HCT116 (cell line): ENCODE measurements around the gene TBX15. TPM values are rescaled to one million over a fixed set of nuclear protein-coding genes. Genes with fewer than 3 reads are reported as not detected.

Experiments used
- ATAC-seq: fragments of 200-7000 bp; cut with Tn5 transposase; 2 replicates; pipeline ENCODE4 v1.9.1; 2020; ENCODE audit warnings: mild to moderate bottlenecking, moderate library complexity
- BruUV-seq: library from RNA; stranded (reverse); fragments of 400-500 nt; replicated peaks from 2 replicates; lab custom pipeline; 2021; lab: Mats Ljungman, UMichigan
- CTCF ChIA-PET: fragments of 300-600 bp; sonication (Branson Sonifier 250); formaldehyde crosslinking; loops from one replicate; lab custom pipeline; 2021; ENCODE audit warnings: antibody characterized with exemption; lab: Charles Lee
- POLR2A ChIA-PET: fragments of 300-600, 350-600 bp; sonication (Branson Sonifier 250); formaldehyde crosslinking; loops from one replicate; lab custom pipeline; 2021; ENCODE audit warnings: antibody characterized with exemption; lab: Charles Lee
- RAD21 ChIA-PET, 2 experiments: fragments of 300-600 bp; sonication (Branson Sonifier 250); formaldehyde crosslinking; loops; one replicate each; lab custom pipeline; 2023; ENCODE audit warnings: low total read pairs in 2 of 2; ENCODE audit not compliant: uncharacterized antibody in 2 of 2, unreplicated experiment in 2 of 2, low non-redundant PET in 1 of 2; lab: Charles Lee
- DNase-seq: peaks from one replicate; pipeline ENCODE4 v3.0.0-alpha.2; 2010; ENCODE audit warnings: low read depth, low spot score
- H2AFZ ChIP-seq: fragments of 200-600 bp; shearing (Covaris generic), sonication (generic); 2 replicates; pipeline ENCODE4 v1.6.1; 2017; ENCODE audit warnings: low read depth, mixed run types, mixed read lengths, antibody characterized with exemption, low read length; ENCODE audit not compliant: poor library complexity, severe bottlenecking
- H3K27ac ChIP-seq: 2 replicates; pipeline ENCODE4 v1.5.1; 2012; ENCODE audit warnings: low read depth, low read length
- H3K27me3 ChIP-seq: fragments of 200-600 bp; sonication (generic); 2 replicates; pipeline ENCODE4 v1.6.1; 2016; ENCODE audit warnings: mixed run types, low read length, mixed read lengths; ENCODE audit not compliant: insufficient read depth
- H3K36me3 ChIP-seq, 2 experiments: fragments of 200-500 bp in 1 of 2; fragments of 200-600 bp in 1 of 2; sonication (Bioruptor generic) in 1 of 2; sonication (generic) in 1 of 2; 2 replicates each; pipeline versions ENCODE4 v1.5.1 to v1.6.1; 2014 to 2016; ENCODE audit warnings: low read length in 2 of 2, inconsistent platforms in 1 of 2, mixed read lengths in 1 of 2, mixed run types in 1 of 2; ENCODE audit not compliant: insufficient read depth in 2 of 2, control insufficient read depth in 1 of 2
- H3K4me1 ChIP-seq, 2 experiments: fragments of 200-600 bp in 1 of 2; sonication (generic) in 1 of 2; 2 replicates each; pipeline versions ENCODE4 v1.5.1 to v1.6.1; 2012 to 2017; ENCODE audit warnings: low read length in 2 of 2, inconsistent platforms in 1 of 2, mild to moderate bottlenecking in 1 of 2, mixed read lengths in 1 of 2, mixed run types in 1 of 2, moderate library complexity in 1 of 2; ENCODE audit not compliant: insufficient read depth in 2 of 2, control insufficient read depth in 1 of 2
- H3K4me2 ChIP-seq: fragments of 200-600 bp; sonication (generic); 2 replicates; pipeline ENCODE4 v1.6.1; 2017; ENCODE audit warnings: mixed run types, low read length, mixed read lengths
- H3K4me3 ChIP-seq, 2 experiments: fragments of 200-600 bp in 1 of 2; sonication (generic) in 1 of 2; replicated peaks in 1 of 2; 2 replicates each; pipeline ENCODE4 v1.5.1; 2011 to 2016; ENCODE audit warnings: low read length in 2 of 2, control low read depth in 1 of 2, low read depth in 1 of 2, mild to moderate bottlenecking in 1 of 2, mixed read lengths in 1 of 2, mixed run types in 1 of 2
- H3K79me2 ChIP-seq: fragments of 200-600 bp; sonication (generic); 2 replicates; pipeline ENCODE4 v1.6.1; 2017; ENCODE audit warnings: mild to moderate bottlenecking, mixed run types, low read length, moderate library complexity, mixed read lengths; ENCODE audit not compliant: insufficient read depth
- H3K9ac ChIP-seq: fragments of 200-600 bp; sonication (generic); 2 replicates; pipeline ENCODE4 v1.6.1; 2016; ENCODE audit warnings: low read length, mixed read lengths
- H3K9me2 ChIP-seq: fragments of 200-600 bp; sonication (generic), shearing (Covaris generic); 2 replicates; pipeline ENCODE4 v1.6.1; 2017; ENCODE audit warnings: mixed run types, mild to moderate bottlenecking, moderate library complexity; ENCODE audit not compliant: insufficient read depth
- H3K9me3 ChIP-seq, 2 experiments: fragments of 200-500 bp in 1 of 2; fragments of 200-600 bp in 1 of 2; sonication (Bioruptor generic) in 1 of 2; sonication (generic) in 1 of 2; 2 replicates each; pipeline ENCODE4 v1.6.1; 2014 to 2017; ENCODE audit warnings: low read length in 2 of 2, mixed read lengths in 2 of 2, inconsistent platforms in 1 of 2, low read depth in 1 of 2, mild to moderate bottlenecking in 1 of 2, mixed run types in 1 of 2, moderate library complexity in 1 of 2; ENCODE audit not compliant: control insufficient read depth in 1 of 2, insufficient read depth in 1 of 2
- H4K20me1 ChIP-seq: fragments of 200-600 bp; sonication (generic), shearing (Covaris generic); 2 replicates; pipeline ENCODE4 v1.6.1; 2017; ENCODE audit warnings: mixed run types, mild to moderate bottlenecking, moderate library complexity; ENCODE audit not compliant: insufficient read depth
- CBX3 ChIP-seq: IDR thresholded peaks from 2 replicates; pipeline ENCODE4 v1.6.1; 2012; ENCODE audit warnings: low read depth
- CTCF ChIP-seq, 3 experiments: fragments of 200-600 bp in 1 of 3; sonication (generic) in 1 of 3; IDR thresholded peaks in 2 of 3; conservative IDR thresholded peaks in 1 of 3; 2 replicates each; pipeline ENCODE4 v1.5.1; 2012 to 2017; ENCODE audit warnings: low read depth in 2 of 3, low read length in 2 of 3, antibody characterized with exemption in 1 of 3, borderline replicate concordance in 1 of 3, control low read depth in 1 of 3, mild to moderate bottlenecking in 1 of 3, mixed read lengths in 1 of 3, mixed run types in 1 of 3, moderate library complexity in 1 of 3; ENCODE audit not compliant: insufficient read depth in 1 of 3
- EGR1 ChIP-seq: IDR thresholded peaks from 2 replicates; pipeline ENCODE4 v1.6.1; 2012; ENCODE audit warnings: low read depth
- JUND ChIP-seq: IDR thresholded peaks from 2 replicates; pipeline ENCODE4 v1.6.1; 2012
- POLR2A ChIP-seq: IDR thresholded peaks from 2 replicates; pipeline ENCODE4 v1.7.0; 2011; ENCODE audit warnings: borderline replicate concordance; ENCODE audit not compliant: insufficient read depth, insufficient read length; ENCODE audit errors: extremely low read depth
- POLR2AphosphoS5 ChIP-seq: IDR thresholded peaks from 2 replicates; pipeline ENCODE4 v1.6.1; 2011; ENCODE audit warnings: mild to moderate bottlenecking, low read depth, low read length, moderate library complexity
- SP1 ChIP-seq: IDR thresholded peaks from 2 replicates; pipeline ENCODE4 v1.6.1; 2012; ENCODE audit warnings: low read depth
- SRF ChIP-seq: IDR thresholded peaks from 2 replicates; pipeline ENCODE4 v1.6.1; 2012; ENCODE audit warnings: low read depth
- TCF7L2 ChIP-seq: IDR thresholded peaks from 2 replicates; pipeline ENCODE4 v1.7.0; 2011; ENCODE audit warnings: borderline replicate concordance, inconsistent platforms; ENCODE audit not compliant: insufficient read depth, insufficient read length; ENCODE audit errors: extremely low read depth
- YY1 ChIP-seq: IDR thresholded peaks from 2 replicates; pipeline ENCODE4 v1.6.1; 2011; ENCODE audit warnings: low read length, low read depth, moderate library complexity, mild to moderate bottlenecking; ENCODE audit not compliant: insufficient replicate concordance; ENCODE audit errors: extremely low read depth
- ZBTB33 ChIP-seq: IDR thresholded peaks from 2 replicates; pipeline ENCODE4 v1.6.1; 2011; ENCODE audit warnings: mild to moderate bottlenecking, low read length, moderate library complexity; ENCODE audit not compliant: insufficient replicate concordance; ENCODE audit errors: extremely low read depth
- ZFX ChIP-seq: fragments of 450-650 bp; IDR thresholded peaks from 2 replicates; pipeline ENCODE4 v1.6.1; 2017
- intact Hi-C: fragments of 100-400 bp; cut with micrococcal nuclease; formaldehyde crosslinking; loops from 2 replicates; pipeline ENCODE4 v1.10.0; 2022
- total RNA-seq: library from RNA; stranded (reverse); gene quantifications from one replicate; pipeline ENCODE4 v1.2.1, GENCODE V29; 2021; ENCODE audit not compliant: unreplicated experiment
- TF ChIP-seq, protein P1 (sequence below): IDR thresholded peaks from 2 replicates; pipeline ENCODE4 v1.6.1; 2012; ENCODE audit warnings: low read depth

The TBX15 gene
- total RNA-seq, 1 experiment from 2014 or later: not detected

DNA sequence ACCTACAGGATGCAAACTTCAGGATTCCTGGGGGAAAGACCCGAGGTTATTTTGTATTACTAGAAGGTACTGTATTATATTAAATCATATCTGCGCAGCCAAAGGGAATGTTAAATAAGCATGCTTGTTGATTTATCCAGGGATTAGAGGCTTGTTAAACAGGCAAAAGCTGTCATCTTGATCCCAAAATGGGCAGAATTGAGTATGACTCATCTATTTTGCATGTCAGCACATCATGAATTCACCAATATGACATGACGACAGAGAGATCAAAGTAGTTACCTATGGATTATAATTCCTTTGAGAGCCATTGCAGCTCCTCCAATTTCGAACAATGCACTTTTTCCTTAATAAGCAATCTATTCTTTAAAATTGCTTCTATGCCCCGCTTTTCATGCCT, 66.1 kb downstream of the TBX15 start:
- H3K9me2 ChIP-seq: no peaks in the 10 kb centered on the region
- TF ChIP-seq CTCF (IDR thresholded peaks at IDR 0.05 in 2 of 3, conservative IDR thresholded peaks at IDR 0.05 in 1 of 3; ENCODE audit: borderline replicate concordance in 1 of 3, insufficient read depth in 1 of 3, low read depth in 2 of 3, low read length in 2 of 3): no peak
- no peak for TF ChIP-seq ZBTB33
- TF ChIP-seq POLR2AphosphoS5: no peak
- no peak for TF ChIP-seq SRF
- no peak for TF ChIP-seq TCF7L2
- TF ChIP-seq JUND: no peak
- TF ChIP-seq SP1: no peak
- no peak for TF ChIP-seq YY1
- no peak for TF ChIP-seq CBX3
- no peak for TF ChIP-seq EGR1
- TF ChIP-seq, protein P1, sequence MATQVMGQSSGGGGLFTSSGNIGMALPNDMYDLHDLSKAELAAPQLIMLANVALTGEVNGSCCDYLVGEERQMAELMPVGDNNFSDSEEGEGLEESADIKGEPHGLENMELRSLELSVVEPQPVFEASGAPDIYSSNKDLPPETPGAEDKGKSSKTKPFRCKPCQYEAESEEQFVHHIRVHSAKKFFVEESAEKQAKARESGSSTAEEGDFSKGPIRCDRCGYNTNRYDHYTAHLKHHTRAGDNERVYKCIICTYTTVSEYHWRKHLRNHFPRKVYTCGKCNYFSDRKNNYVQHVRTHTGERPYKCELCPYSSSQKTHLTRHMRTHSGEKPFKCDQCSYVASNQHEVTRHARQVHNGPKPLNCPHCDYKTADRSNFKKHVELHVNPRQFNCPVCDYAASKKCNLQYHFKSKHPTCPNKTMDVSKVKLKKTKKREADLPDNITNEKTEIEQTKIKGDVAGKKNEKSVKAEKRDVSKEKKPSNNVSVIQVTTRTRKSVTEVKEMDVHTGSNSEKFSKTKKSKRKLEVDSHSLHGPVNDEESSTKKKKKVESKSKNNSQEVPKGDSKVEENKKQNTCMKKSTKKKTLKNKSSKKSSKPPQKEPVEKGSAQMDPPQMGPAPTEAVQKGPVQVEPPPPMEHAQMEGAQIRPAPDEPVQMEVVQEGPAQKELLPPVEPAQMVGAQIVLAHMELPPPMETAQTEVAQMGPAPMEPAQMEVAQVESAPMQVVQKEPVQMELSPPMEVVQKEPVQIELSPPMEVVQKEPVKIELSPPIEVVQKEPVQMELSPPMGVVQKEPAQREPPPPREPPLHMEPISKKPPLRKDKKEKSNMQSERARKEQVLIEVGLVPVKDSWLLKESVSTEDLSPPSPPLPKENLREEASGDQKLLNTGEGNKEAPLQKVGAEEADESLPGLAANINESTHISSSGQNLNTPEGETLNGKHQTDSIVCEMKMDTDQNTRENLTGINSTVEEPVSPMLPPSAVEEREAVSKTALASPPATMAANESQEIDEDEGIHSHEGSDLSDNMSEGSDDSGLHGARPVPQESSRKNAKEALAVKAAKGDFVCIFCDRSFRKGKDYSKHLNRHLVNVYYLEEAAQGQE: no peak
- no peak for TF ChIP-seq POLR2A
- no peak for TF ChIP-seq ZFX
- H3K4me3 ChIP-seq: no peak overlapping the region
- no peak overlapping the region for H3K4me2 ChIP-seq
- DNase-seq (no peak), ATAC-seq (no peak)
- POLR2A ChIA-PET: no interaction called here
- no peak overlapping the region for H3K27ac ChIP-seq
- no peak overlapping the region for H2AFZ ChIP-seq
- no peaks in the 10 kb centered on the region for H3K79me2 ChIP-seq
- H4K20me1 ChIP-seq: no peaks in the 10 kb centered on the region
- RAD21 ChIA-PET: no interaction called here
- H3K9ac ChIP-seq: no peak overlapping the region
- intact Hi-C loops: no loop called here
- CTCF ChIA-PET: no interaction called here
- H3K9me3 ChIP-seq: no peaks in the 10 kb centered on the region
- no peaks in the 10 kb centered on the region for H3K4me1 ChIP-seq
- peaks cover 16% of the 10 kb centered on the region; the same call in 1 of the 2 replicates for H3K27me3 ChIP-seq
- no peaks in the 10 kb centered on the region for H3K36me3 ChIP-seq
- BruUV-seq: no TSS peak
